Muscle layer of duodenum (tissue), 2 donors: ENCODE measurements around the gene CNOT9.
A peak's percentile ranks its signal among the peaks of the same experiment; 100 is the strongest.
"Not testable (repeated sequence)": the region's sequence is repeated elsewhere in the genome, so short reads cannot be mapped to it uniquely, and the experiment has no call there.

Experiments used
- H3K27ac ChIP-seq: one replicate; pipeline ENCODE4 v1.7.0; 2013; ENCODE audit warnings: mild to moderate bottlenecking, low read length
- H3K27me3 ChIP-seq: one replicate; pipeline ENCODE4 v1.7.0; 2013; ENCODE audit warnings: low read depth, mild to moderate bottlenecking, control low read depth, low read length
- H3K36me3 ChIP-seq, 2 donors: one replicate each; pipeline ENCODE4 v1.7.0; 2013; ENCODE audit warnings: low read length in 2 of 2, control low read depth in 1 of 2, mild to moderate bottlenecking in 1 of 2; ENCODE audit not compliant: insufficient read depth in 2 of 2, control insufficient read depth in 1 of 2
- H3K4me1 ChIP-seq, 2 donors: one replicate each; pipeline ENCODE4 v1.7.0; 2013; ENCODE audit warnings: low read length in 2 of 2, mild to moderate bottlenecking in 2 of 2, control low read depth in 1 of 2, moderate library complexity in 1 of 2; ENCODE audit not compliant: insufficient read depth in 2 of 2, control insufficient read depth in 1 of 2
- H3K4me3 ChIP-seq, 2 donors: one replicate each; pipeline ENCODE4 v1.7.0; 2013; ENCODE audit warnings: low read length in 2 of 2, low read depth in 1 of 2, mild to moderate bottlenecking in 1 of 2
- H3K9me3 ChIP-seq, 2 donors: one replicate each; pipeline ENCODE4 v1.7.0; 2013; ENCODE audit warnings: low read length in 2 of 2, control low read depth in 1 of 2, mild to moderate bottlenecking in 1 of 2; ENCODE audit not compliant: control insufficient read depth in 1 of 2
- donor health status: healthy.

CNOT9 gene

GRCh38 chr2:218568190-218569037 is at the start of gene CNOT9, which contains the start of gene USP37:
Gene CNOT9, plus strand, starts transcription at chr2:218568839. Its CDS starts 116 bp downstream, at chr2:218568955.
Gene USP37, minus strand, starts transcription at chr2:218568351. Its CDS starts 9,698 bp downstream, at chr2:218558653.
- Histone ChIP-seq H3K27ac (peak within 1 kb of the TSS; percentile 95), H3K9me3 (no peaks in the 10 kb centered on the region), H3K4me1 (peaks cover 22 to 36% of the 10 kb centered on the region in 2 donors)

GRCh38 chr2:218518876-218519275 is 49.8 kb upstream of the CNOT9 start:
- H3K4me3 ChIP-seq = no peak overlapping the region
- H3K36me3 ChIP-seq = peaks cover 14 to 15% of the 10 kb centered on the region in 2 donors
- no peak overlapping the region for H3K27ac ChIP-seq
- H3K27me3 ChIP-seq = no peaks in the 10 kb centered on the region
- peaks cover 0 to 2% of the 10 kb centered on the region in 2 donors for H3K9me3 ChIP-seq
- no peaks in the 10 kb centered on the region for H3K4me1 ChIP-seq

More at GRCh38 chr2:218568190-218569037, at the start of gene CNOT9, which contains the start of gene USP37:
- Histone ChIP-seq H3K4me3 (peak within 1 kb of the TSS; percentile 74 to 85), H3K36me3 (peaks cover 0 to 20% of the 10 kb centered on the region in 2 donors), H3K27me3 (no peaks in the 10 kb centered on the region)

GRCh38 chr2:218523651-218524050 is 45.0 kb upstream of the CNOT9 start:
- Histone ChIP-seq H3K27ac (no peak overlapping the region), H3K27me3 (no peaks in the 10 kb centered on the region), H3K36me3 (peaks cover 24 to 35% of the 10 kb centered on the region in 2 donors), H3K9me3 (peaks cover 0 to 5% of the 10 kb centered on the region in 2 donors), H3K4me3 (no peak overlapping the region), H3K4me1 (no peaks in the 10 kb centered on the region)

- H3K9me3 ChIP-seq, H3K27ac ChIP-seq, H3K4me1 ChIP-seq, H3K27me3 ChIP-seq, H3K4me3 ChIP-seq: not testable (repeated sequence)
- peaks cover 36 to 68% of the 10 kb centered on the region in 2 donors for H3K36me3 ChIP-seq
These were observed 40.2 kb upstream of the CNOT9 start for GRCh38 chr2:218528409-218528808.

- H3K4me3 ChIP-seq = no peak overlapping the region
- peaks cover 25 to 62% of the 10 kb centered on the region in 2 donors for H3K36me3 ChIP-seq
- no peaks in the 10 kb centered on the region for H3K27me3 ChIP-seq
- H3K9me3 ChIP-seq = no peaks in the 10 kb centered on the region
- H3K4me1 ChIP-seq = no peaks in the 10 kb centered on the region
- no peak overlapping the region for H3K27ac ChIP-seq
These were observed 38.6 kb upstream of the CNOT9 start for GRCh38 chr2:218529990-218530389.

GRCh38 chr2:218536804-218537494 is 31.7 kb upstream of the CNOT9 start:
- no peaks in the 10 kb centered on the region for H3K27me3 ChIP-seq
- no peak overlapping the region for H3K27ac ChIP-seq
- H3K4me3 ChIP-seq = no peak overlapping the region
- no peaks in the 10 kb centered on the region for H3K4me1 ChIP-seq
- H3K9me3 ChIP-seq = no peaks in the 10 kb centered on the region
- peaks cover 38 to 61% of the 10 kb centered on the region in 2 donors for H3K36me3 ChIP-seq

GRCh38 chr2:218540015-218540414 is 28.6 kb upstream of the CNOT9 start:
- Histone ChIP-seq H3K4me1 (no peaks in the 10 kb centered on the region), H3K9me3 (no peaks in the 10 kb centered on the region), H3K27ac (no peak overlapping the region), H3K4me3 (no peak overlapping the region), H3K36me3 (peaks cover 51 to 57% of the 10 kb centered on the region in 2 donors), H3K27me3 (no peaks in the 10 kb centered on the region)

GRCh38 chr2:218546012-218546411 is 22.6 kb upstream of the CNOT9 start:
- no peaks in the 10 kb centered on the region for H3K9me3 ChIP-seq
- H3K4me3 ChIP-seq = no peak overlapping the region
- H3K27ac ChIP-seq = no peak overlapping the region
- H3K27me3 ChIP-seq = no peaks in the 10 kb centered on the region
- no peaks in the 10 kb centered on the region for H3K4me1 ChIP-seq
- peaks cover 39 to 61% of the 10 kb centered on the region in 2 donors for H3K36me3 ChIP-seq

- H3K9me3 ChIP-seq = no peaks in the 10 kb centered on the region
- H3K36me3 ChIP-seq = peaks cover 27 to 49% of the 10 kb centered on the region in 2 donors
These were observed 21.1 kb upstream of the CNOT9 start for GRCh38 chr2:218547511-218547910.

GRCh38 chr2:218547978-218548377 is 20.7 kb upstream of the CNOT9 start:
- Histone ChIP-seq H3K36me3 (peaks cover 28 to 49% of the 10 kb centered on the region in 2 donors), H3K4me1 (no peaks in the 10 kb centered on the region), H3K27ac (no peak overlapping the region), H3K4me3 (no peak overlapping the region), H3K9me3 (no peaks in the 10 kb centered on the region), H3K27me3 (no peaks in the 10 kb centered on the region)

More at GRCh38 chr2:218547511-218547910, 21.1 kb upstream of the CNOT9 start:
- H3K27me3 ChIP-seq = no peaks in the 10 kb centered on the region
- H3K4me3 ChIP-seq = no peak overlapping the region
- no peak overlapping the region for H3K27ac ChIP-seq
- no peaks in the 10 kb centered on the region for H3K4me1 ChIP-seq

- H3K36me3 ChIP-seq = peaks cover 18 to 22% of the 10 kb centered on the region in 2 donors
- H3K4me1 ChIP-seq, H3K27me3 ChIP-seq, H3K4me3 ChIP-seq, H3K27ac ChIP-seq, H3K9me3 ChIP-seq: not testable (repeated sequence)
These were observed 14.4 kb upstream of the CNOT9 start for GRCh38 chr2:218554225-218554624.
